GM18507 (cell line): ENCODE measurements around the gene SFT2D2.
"Not testable (repeated sequence)": the region's sequence is repeated elsewhere in the genome, so short reads cannot be mapped to it uniquely, and the experiment has no call there.

ENCODE experiments used
- DNase-seq: peaks from one replicate; pipeline ENCODE4 v3.0.0; 2011; ENCODE audit warnings: low read depth; ENCODE audit not compliant: insufficient read length; ENCODE audit errors: extremely low spot score
- FAIRE-seq: peaks from 2 replicates; lab custom pipeline; 2011; peaks lifted over from hg19 to GRCh38; lab: Jason Lieb, UNC

Gene SFT2D2

DNA sequence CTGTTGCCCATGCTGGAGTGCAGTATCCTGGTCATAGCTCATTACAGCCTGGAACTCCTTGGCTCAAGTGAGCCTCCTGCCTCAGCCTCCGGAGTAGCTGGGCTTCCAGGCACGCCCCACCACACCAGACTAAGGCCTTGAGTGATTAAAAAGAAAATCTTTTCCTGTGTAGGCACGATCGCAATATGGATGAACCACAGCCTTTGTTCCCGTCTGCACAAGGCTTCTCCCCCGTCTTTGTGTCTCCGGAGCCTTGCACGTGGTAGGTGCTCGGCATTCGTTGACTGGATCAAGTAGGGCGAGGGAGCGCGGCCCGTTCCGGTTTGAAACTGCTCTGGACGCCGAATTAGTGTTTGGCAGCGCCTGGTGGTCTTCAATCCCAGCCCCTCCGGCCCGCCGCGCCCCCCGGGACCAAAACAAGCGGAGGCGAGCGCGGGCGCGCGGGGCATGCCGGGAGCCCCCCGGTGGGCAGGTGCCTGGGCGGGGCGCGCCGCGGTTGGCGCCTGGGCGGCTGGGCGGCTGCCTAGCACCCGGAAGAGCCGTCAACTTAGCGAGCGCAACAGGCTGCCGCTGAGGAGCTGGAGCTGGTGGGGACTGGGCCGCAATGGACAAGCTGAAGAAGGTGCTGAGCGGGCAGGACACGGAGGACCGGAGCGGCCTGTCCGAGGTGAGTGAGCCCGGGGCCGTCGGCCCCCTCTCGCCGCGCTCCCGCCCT lies at the start of gene SFT2D2:
SFT2D2 (plus strand) TSS at position 529 of the 715 bp plus-strand sequence; CDS start at position 605, 76 bp downstream.
- peak; percentile 77 for DNase-seq
- FAIRE-seq = peak; percentile 72

- no peak for DNase-seq
- FAIRE-seq = no peak
Observed at GRCh38 chr1:168178227-168178637, 47.6 kb upstream of the SFT2D2 start.

- peak; percentile 71 for DNase-seq
- peak; percentile 95 for FAIRE-seq
Observed at GRCh38 chr1:168178638-168179437, 47.0 kb upstream of the SFT2D2 start, which contains the start of gene TIPRL. TIPRL (plus strand) TSS chr1:168178962; CDS start chr1:168179078, 116 bp downstream.

GRCh38 chr1:168179438-168180147 lies 46.2 kb upstream of the SFT2D2 start:
- FAIRE-seq (no peak), DNase-seq (no peak)

DNA sequence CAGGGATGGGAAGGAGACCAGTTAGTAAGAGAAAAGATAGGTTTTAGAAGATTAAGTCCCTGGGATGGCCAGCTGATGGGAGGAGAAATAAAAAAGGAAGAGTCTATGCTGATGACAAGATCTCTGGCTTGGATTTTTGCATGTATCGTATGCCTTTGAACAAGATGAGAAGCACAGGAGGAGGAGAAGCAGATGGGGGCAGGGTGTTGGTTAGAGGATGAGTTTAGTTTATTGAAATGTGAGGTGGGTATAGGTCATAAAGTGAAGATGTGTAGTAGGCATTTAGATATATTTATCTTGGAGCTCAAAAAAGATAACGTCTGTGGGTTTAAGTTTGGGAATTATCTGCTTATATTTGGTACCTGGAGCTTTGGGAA lies 45.7 kb upstream of the SFT2D2 start:
- DNase-seq (no peak), FAIRE-seq (peak; percentile 21)

- FAIRE-seq, DNase-seq: not testable (repeated sequence)
Observed at GRCh38 chr1:168181063-168181720, 44.6 kb upstream of the SFT2D2 start.

DNA sequence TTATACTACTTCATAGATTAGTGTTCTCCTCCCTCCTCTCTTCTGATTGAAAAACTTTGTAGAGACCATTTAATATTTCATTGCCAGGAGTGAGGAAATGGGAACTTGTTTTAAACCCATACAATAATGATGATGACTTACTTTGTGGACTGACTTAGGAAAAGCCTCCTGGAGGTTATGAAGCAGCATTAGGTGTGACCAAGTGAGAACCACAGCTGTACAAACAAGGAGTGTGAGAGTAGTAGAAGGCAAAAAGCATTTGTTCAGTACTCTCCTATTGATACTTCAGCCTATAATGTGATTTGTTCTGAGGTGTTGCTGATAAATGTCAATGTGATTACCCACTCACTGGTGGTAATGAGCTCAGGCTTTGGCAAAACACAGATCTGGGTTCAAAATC lies 38.6 kb upstream of the SFT2D2 start:
- no peak for FAIRE-seq
- no peak for DNase-seq

DNA sequence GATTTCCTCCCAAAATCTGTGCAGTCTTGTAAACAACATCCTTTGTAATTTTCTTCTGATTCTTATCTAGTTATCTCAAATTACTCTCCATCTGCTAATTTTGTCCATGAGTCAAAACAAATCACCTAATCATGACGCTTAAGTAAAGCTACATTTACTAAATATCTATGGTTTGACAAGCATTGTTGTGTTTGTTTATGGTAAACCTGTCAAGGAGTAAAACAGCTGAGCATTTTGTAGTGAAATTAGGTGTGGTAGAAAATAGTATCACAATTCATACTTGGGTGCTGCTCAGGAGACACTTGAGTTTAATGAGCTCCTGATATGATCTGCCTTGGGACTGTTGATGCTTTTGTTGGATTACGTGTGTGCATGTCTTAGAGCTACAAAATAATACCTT lies 35.4 kb upstream of the SFT2D2 start:
- DNase-seq (no peak), FAIRE-seq (no peak)

DNA sequence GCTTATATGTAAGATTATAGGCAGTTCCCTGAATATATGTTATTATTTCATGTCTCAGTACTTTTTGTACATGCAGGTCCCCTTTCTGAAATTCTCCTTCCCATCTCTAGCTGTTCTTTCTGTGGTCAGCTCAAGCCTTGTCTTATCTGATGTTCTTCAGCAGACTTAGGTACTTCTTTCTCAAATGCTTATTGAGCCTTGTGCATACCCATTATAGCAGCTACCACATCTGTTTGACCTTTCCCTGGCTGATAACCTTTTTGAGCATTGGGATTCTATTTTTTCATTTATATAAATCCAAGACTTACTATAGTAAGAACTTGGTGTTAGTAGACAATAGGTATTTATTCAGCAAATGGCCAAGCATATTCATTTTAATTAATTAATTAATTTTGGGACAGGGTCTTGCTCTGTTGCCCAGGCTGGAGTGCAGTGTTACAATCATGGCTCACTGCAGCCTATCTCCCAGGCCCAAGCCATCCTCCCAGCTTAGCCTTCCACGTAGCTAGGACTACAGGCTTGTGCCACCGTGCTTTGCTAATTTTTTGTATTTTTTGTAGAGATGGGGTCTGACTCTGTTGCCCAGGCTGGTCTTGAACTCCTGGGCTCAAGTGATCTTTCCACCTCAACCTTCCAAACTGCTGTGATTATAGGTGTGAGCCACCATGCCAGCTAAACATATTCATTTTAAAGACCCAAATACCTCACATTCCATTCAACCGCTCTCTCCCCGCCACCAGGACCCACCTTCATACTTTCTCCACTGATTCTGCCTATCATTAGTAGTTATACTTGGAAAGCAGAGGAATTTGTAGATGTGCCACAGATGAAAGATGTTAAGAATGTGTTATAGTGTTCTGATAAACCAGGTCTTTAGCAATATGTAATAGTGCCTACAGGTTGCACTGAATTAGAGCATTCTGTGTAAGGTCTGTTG lies 30.3 kb upstream of the SFT2D2 start:
- FAIRE-seq (no peak), DNase-seq (no peak)

DNA sequence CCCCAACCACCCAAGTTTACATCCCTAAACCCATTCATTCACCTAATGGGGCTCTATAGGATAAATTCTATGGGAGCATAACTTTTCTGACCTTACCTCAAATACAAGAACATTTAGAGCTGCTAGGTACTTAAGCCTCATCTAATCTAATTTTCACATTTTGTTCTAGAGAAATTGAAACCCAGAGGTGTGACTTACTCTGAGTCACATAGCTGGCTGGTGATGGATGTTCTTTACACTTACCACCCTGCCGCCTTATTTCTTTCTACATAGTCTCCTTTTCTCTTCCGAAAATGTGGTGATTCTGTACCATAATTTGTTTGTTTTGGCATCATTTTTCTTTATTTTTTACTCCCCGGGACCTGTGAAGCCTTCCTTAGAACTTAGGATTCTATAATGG lies 26.7 kb upstream of the SFT2D2 start:
- no peak for FAIRE-seq
- no peak for DNase-seq

GRCh38 chr1:168202941-168203654 lies 22.7 kb upstream of the SFT2D2 start:
- FAIRE-seq (no peak), DNase-seq (no peak)

- FAIRE-seq (no peak), DNase-seq (no peak)
Observed at GRCh38 chr1:168206111-168206510, 19.7 kb upstream of the SFT2D2 start.

GRCh38 chr1:168207673-168208072 lies 18.1 kb upstream of the SFT2D2 start:
- not testable (repeated sequence) for FAIRE-seq, DNase-seq

- FAIRE-seq (no peak), DNase-seq (no peak)
Observed at GRCh38 chr1:168210312-168210711, 15.5 kb upstream of the SFT2D2 start.

DNA sequence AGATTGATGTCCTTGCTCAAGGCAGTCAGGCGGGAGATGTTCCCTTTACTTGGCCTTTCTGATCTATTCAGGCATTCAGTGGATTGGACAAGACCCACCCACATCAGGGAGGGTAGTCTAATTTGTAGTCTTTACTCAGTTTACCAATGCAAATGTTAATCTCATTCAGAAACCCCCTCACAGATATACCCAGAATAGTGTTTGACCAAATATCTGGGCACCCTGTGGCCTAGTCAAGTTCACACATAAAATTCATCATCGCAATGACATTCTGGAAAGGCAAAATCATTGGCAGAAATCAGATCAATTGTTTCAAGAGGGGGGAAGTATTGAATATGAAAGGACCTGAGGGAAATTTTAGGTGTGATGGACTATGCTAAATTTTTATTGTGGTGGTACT lies 12.5 kb upstream of the SFT2D2 start:
- no peak for DNase-seq
- no peak for FAIRE-seq

GRCh38 chr1:168216171-168216570 lies 9.6 kb upstream of the SFT2D2 start:
- DNase-seq (no peak), FAIRE-seq (no peak)

DNA sequence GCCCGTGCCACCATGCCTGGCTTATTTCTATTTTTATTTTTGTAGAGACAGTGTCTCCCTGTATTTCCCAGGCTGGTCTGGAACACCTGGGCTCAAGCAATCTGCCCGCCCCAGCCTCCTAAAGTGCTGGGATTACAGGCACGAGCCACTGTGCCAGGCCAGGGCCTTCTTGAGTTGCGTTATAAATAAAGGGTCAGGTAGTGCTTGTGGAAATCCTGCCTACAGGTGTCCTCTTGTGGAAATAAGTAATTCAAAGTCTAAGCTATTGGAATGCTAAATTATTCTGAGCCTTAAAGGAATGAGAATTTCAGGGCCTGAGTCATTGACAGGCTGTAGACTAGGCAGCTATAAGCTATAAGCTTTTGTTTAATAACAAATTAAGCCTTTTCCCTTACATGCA lies 8.1 kb upstream of the SFT2D2 start:
- no peak for FAIRE-seq

GRCh38 chr1:168218658-168219057 lies 7.1 kb upstream of the SFT2D2 start:
- no peak for FAIRE-seq

More for the DNA sequence above, 8.1 kb upstream of the SFT2D2 start:
- DNase-seq = no peak

More at GRCh38 chr1:168218658-168219057, 7.1 kb upstream of the SFT2D2 start:
- no peak for DNase-seq
